Large intestine (tissue), 12 donors: ENCODE results near the gene SAP30. TPM values are rescaled to one million over a fixed set of nuclear protein-coding genes. Genes with fewer than 3 reads are reported as not detected.
A peak's percentile ranks its signal among the peaks of the same experiment; 100 is the strongest.

ENCODE experiments used
- DNase-seq, 2 donors: peaks; one replicate each; pipeline versions ENCODE4 v3.0.0 to v3.0.0-alpha.2; 2013
- H3K27ac ChIP-seq: one replicate; pipeline ENCODE4 v1.5.1; 2013; ENCODE audit warnings: low read length
- H3K27me3 ChIP-seq: 2 replicates; pipeline ENCODE4 v1.6.1; 2013; ENCODE audit warnings: low read length; ENCODE audit not compliant: control insufficient read depth, insufficient read depth
- H3K36me3 ChIP-seq: 2 replicates; pipeline ENCODE4 v1.6.1; 2013; ENCODE audit warnings: low read length; ENCODE audit not compliant: control insufficient read depth, insufficient read depth
- H3K4me1 ChIP-seq: one replicate; pipeline ENCODE4 v1.6.1; 2013; ENCODE audit warnings: low read length; ENCODE audit not compliant: control insufficient read depth, insufficient read depth
- H3K4me3 ChIP-seq: one replicate; pipeline ENCODE4 v1.5.1; 2013; ENCODE audit warnings: low read length
- H3K9me3 ChIP-seq: one replicate; pipeline ENCODE4 v1.6.1; 2013; ENCODE audit warnings: mild to moderate bottlenecking, low read depth, low read length, moderate library complexity; ENCODE audit not compliant: control insufficient read depth
- WGBS: methylation state at CpG from one replicate; pipeline ENCODE4 v1.1.5; 2013; ENCODE audit warnings: low lambda C conversion rate; ENCODE audit not compliant: insufficient coverage; 5-methylcytosine and 5-hydroxymethylcytosine counted together
- long read RNA-seq, 11 donors: transcript quantifications; one replicate each; lab custom pipeline, GENCODE V29; 2026
- polyA plus RNA-seq: library from polyadenylated mRNA; unstranded; fragments of 120-200 nt; gene quantifications from one replicate; pipeline ENCODE4 v1.2.1, GENCODE V29; 2013

SAP30 gene
- 9.5 TPM for polyA plus RNA-seq
- long read RNA-seq, donor 1, partial matches to known transcripts: 0 of 2 reads
- long read RNA-seq, donor 1, other reads (novel, unspliced or antisense): 0 of 2 reads
- long read RNA-seq, donor 2, transcript SAP30-201 (4 exons, 1,108 nt): major isoform, 13 of 13 reads
- long read RNA-seq, donor 2, partial matches to known transcripts: 0 of 13 reads
- long read RNA-seq, donor 2, other reads (novel, unspliced or antisense): 0 of 13 reads
- long read RNA-seq, donor 3, transcript SAP30-201 (4 exons, 1,108 nt): major isoform, 17 of 17 reads
- long read RNA-seq, donor 3, partial matches to known transcripts: 0 of 17 reads
- long read RNA-seq, donor 3, other reads (novel, unspliced or antisense): 0 of 17 reads
- long read RNA-seq, donor 4, partial matches to known transcripts: 0 of 1 reads
- long read RNA-seq, donor 4, other reads (novel, unspliced or antisense): 0 of 1 reads
- long read RNA-seq, donor 5, transcript SAP30-201 (4 exons, 1,108 nt): major isoform, 14 of 14 reads
- long read RNA-seq, donor 5, partial matches to known transcripts: 0 of 14 reads
- long read RNA-seq, donor 5, other reads (novel, unspliced or antisense): 0 of 14 reads
- long read RNA-seq, donor 6, transcript SAP30-201 (4 exons, 1,108 nt): major isoform, 10 of 10 reads
- long read RNA-seq, donor 6, partial matches to known transcripts: 0 of 10 reads
- long read RNA-seq, donor 6, other reads (novel, unspliced or antisense): 0 of 10 reads
- long read RNA-seq, donor 7, transcript SAP30-201 (4 exons, 1,108 nt): major isoform, 9 of 9 reads
- long read RNA-seq, donor 7, partial matches to known transcripts: 0 of 9 reads
- long read RNA-seq, donor 7, other reads (novel, unspliced or antisense): 0 of 9 reads
- long read RNA-seq, donor 8, transcript SAP30-201 (4 exons, 1,108 nt): major isoform, 11 of 11 reads
- long read RNA-seq, donor 8, partial matches to known transcripts: 0 of 11 reads
- long read RNA-seq, donor 8, other reads (novel, unspliced or antisense): 0 of 11 reads
- long read RNA-seq, donor 9, transcript SAP30-201 (4 exons, 1,108 nt): major isoform, 11 of 11 reads
- long read RNA-seq, donor 9, partial matches to known transcripts: 0 of 11 reads
- long read RNA-seq, donor 9, other reads (novel, unspliced or antisense): 0 of 11 reads
- long read RNA-seq, donor 10, transcript SAP30-201 (4 exons, 1,108 nt): major isoform, 17 of 17 reads
- long read RNA-seq, donor 10, partial matches to known transcripts: 0 of 17 reads
- long read RNA-seq, donor 10, other reads (novel, unspliced or antisense): 0 of 17 reads
- long read RNA-seq, donor 11, transcript SAP30-201 (4 exons, 1,108 nt): major isoform, 6 of 6 reads
- long read RNA-seq, donor 11, partial matches to known transcripts: 0 of 6 reads
- long read RNA-seq, donor 11, other reads (novel, unspliced or antisense): 0 of 6 reads

DNA sequence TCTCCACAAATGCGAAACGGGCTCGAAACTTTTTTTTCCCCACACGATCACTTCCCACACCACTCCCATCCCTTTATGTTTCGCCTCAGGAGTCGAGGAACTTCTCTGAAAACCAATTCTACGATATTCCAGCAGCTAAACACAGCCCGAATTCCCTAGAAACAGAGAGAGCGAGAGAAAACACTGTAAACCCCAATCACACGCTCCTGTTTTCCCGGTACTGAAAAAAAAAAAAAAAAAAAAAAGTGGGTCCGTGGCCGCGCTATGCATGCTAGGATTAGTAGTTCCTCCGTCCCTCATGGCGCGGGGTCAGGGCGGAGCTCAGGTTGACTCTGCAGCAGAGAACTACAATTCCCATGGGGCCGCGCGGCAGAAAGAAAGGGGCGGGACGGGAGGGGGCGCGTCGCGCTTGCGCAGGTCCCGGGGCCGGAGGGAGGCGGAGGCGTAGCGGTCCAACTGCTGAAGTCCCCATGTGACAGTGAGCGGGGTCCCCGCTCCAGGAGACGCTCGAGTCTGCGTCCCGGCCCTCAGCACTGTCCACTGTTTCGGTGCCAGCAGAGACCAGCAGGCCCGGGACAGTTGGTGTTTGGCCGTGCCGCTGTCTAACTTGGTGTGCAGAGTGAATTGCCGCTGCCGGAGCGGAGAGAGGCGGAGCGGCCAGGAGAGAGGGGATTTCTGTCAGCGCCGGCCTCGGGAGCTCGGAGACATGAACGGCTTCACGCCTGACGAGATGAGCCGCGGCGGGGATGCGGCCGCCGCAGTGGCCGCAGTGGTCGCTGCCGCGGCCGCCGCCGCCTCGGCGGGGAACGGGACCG is at the start of gene SAP30:
Gene SAP30, plus strand, starts transcription at position 478 of the 815 bp plus-strand sequence. Its CDS starts 229 bp downstream, at position 707.
- H3K9me3 ChIP-seq: no peaks in the 10 kb centered on the region
- DNase-seq: peak; percentile 98 to 99
- H3K27me3 ChIP-seq: no peaks in the 10 kb centered on the region
- peaks cover 1% of the 10 kb centered on the region for H3K36me3 ChIP-seq
- H3K27ac ChIP-seq: peak within 1 kb of the TSS; percentile 88
- no peaks in the 10 kb centered on the region for H3K4me1 ChIP-seq
- peak within 1 kb of the TSS; percentile 65 for H3K4me3 ChIP-seq
- 0% methylated on average over 3 of the region's 72 CpGs for WGBS

- no CpG with 5 or more reads among the region's 5 CpGs for WGBS
- no peaks in the 10 kb centered on the region for H3K27me3 ChIP-seq
- no peaks in the 10 kb centered on the region for H3K4me1 ChIP-seq
- peaks cover 28% of the 10 kb centered on the region for H3K36me3 ChIP-seq
- H3K4me3 ChIP-seq: no peak overlapping the region
- no peak for DNase-seq
- no peak overlapping the region for H3K27ac ChIP-seq
- no peaks in the 10 kb centered on the region for H3K9me3 ChIP-seq
Measured at GRCh38 chr4:173325007-173325736, 45.6 kb upstream of the SAP30 start.

- WGBS: no CpG with 5 or more reads among the region's 5 CpGs
- Histone ChIP-seq H3K4me1 (peaks cover 3% of the 10 kb centered on the region), H3K27me3 (no peaks in the 10 kb centered on the region), H3K4me3 (no peak overlapping the region), H3K36me3 (peaks cover 17% of the 10 kb centered on the region), H3K27ac (no peak overlapping the region), H3K9me3 (no peaks in the 10 kb centered on the region)
- DNase-seq: no peak
Measured at GRCh38 chr4:173328236-173328901, 42.4 kb upstream of the SAP30 start.

- no peaks in the 10 kb centered on the region for H3K27me3 ChIP-seq
- H3K4me1 ChIP-seq: peaks cover 3% of the 10 kb centered on the region
- H3K27ac ChIP-seq: no peak overlapping the region
- H3K36me3 ChIP-seq: peaks cover 13% of the 10 kb centered on the region
- DNase-seq: no peak
- H3K9me3 ChIP-seq: no peaks in the 10 kb centered on the region
- H3K4me3 ChIP-seq: no peak overlapping the region
- WGBS: no CpG with 5 or more reads among the region's 2 CpGs
Measured at GRCh38 chr4:173330590-173330989, 40.2 kb upstream of the SAP30 start.

- peak overlapping the region; percentile 99 for H3K4me3 ChIP-seq
- DNase-seq: peak in 1 of 2 donors; percentile 46
Measured at GRCh38 chr4:173332021-173332487, 38.7 kb upstream of the SAP30 start.

DNA sequence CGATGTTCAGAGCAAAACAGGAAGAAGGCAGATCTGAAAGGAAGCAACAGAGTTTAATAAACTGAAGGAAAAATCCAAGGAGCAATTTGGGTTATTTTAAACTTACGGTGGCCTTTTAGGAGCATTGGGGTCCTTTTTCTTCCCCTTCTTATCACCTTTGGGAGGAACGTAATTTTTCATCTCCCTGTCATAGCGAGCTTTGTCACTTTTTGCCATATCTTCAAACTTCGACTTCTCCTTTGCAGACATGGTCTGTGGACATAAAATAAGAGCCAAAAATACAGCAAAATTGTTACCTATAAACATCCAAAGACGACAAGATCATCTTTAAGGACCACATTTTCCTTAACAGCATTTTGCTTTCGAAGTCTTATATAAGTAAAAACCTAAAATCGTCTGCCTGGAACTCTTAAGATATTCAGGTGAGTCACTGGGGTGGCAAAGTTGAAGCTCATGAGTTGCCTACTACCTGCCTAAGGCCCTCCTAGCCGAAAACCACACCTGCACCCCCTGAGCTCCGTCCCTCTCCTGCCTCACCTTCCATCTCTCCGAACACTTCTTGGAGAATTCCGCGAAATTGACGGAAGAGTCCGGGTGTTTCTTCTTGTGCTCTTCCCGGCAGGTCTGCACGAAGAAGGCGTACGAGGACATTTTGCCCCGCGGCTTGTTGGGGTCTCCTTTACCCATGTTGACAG is 37.6 kb upstream of the SAP30 start:
- H3K4me1 ChIP-seq: peaks cover 3% of the 10 kb centered on the region
- H3K4me3 ChIP-seq: peak overlapping the region; percentile 99
- WGBS: 0% methylated on average over 5 of the region's 21 CpGs
- peak overlapping the region; percentile 100 for H3K27ac ChIP-seq
- no peaks in the 10 kb centered on the region for H3K9me3 ChIP-seq
- peak; percentile 16 to 67 for DNase-seq
- H3K27me3 ChIP-seq: no peaks in the 10 kb centered on the region
- peaks cover 9% of the 10 kb centered on the region for H3K36me3 ChIP-seq

More at GRCh38 chr4:173332021-173332487, 38.7 kb upstream of the SAP30 start:
- no peaks in the 10 kb centered on the region for H3K27me3 ChIP-seq
- no peak overlapping the region for H3K27ac ChIP-seq
- 48% methylated on average over 2 of the region's 6 CpGs for WGBS
- peaks cover 3% of the 10 kb centered on the region for H3K4me1 ChIP-seq
- H3K36me3 ChIP-seq: peaks cover 10% of the 10 kb centered on the region
- no peaks in the 10 kb centered on the region for H3K9me3 ChIP-seq

DNA sequence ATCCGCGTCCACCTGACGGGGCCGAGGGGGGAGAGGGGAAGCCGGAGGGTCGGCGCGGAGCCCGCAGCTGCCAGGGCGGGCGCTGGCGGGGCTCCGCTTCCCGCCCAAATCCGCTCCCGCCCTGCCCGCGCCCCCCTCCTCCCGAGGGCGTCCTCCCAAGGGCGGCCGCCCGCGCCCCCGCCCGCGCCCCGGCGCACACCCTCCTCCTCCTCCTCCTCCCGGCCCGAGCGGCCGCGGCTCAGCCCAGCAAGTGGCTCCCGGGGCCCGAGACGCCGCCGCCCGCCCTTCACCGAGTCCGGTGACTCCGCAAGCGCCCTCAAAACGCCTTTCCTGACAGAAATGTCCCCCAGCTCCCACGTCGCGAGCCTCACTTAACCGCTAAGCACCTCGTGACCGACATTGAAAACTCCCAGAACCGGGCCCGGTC is 37.1 kb upstream of the SAP30 start:
- peak overlapping the region; percentile 100 for H3K27ac ChIP-seq
- peaks cover 4% of the 10 kb centered on the region for H3K36me3 ChIP-seq
- peaks cover 3% of the 10 kb centered on the region for H3K4me1 ChIP-seq
- H3K9me3 ChIP-seq: no peaks in the 10 kb centered on the region
- DNase-seq: peak in 1 of 2 donors; percentile 26
- no CpG with 5 or more reads among the region's 53 CpGs for WGBS
- no peaks in the 10 kb centered on the region for H3K27me3 ChIP-seq
- peak overlapping the region; percentile 99 for H3K4me3 ChIP-seq
